Adipocyte (in vitro differentiated cells): ENCODE measurements around the gene CST3.
"Not testable (repeated sequence)": the region's sequence is repeated elsewhere in the genome, so short reads cannot be mapped to it uniquely, and the experiment has no call there.

Source experiments
- DNase-seq: peaks from one replicate; pipeline ENCODE4 v3.0.0-alpha.2; 2015; ENCODE audit warnings: low read depth
- H3K27me3 ChIP-seq: replicated peaks from 2 replicates; pipeline ENCODE4 v1.7.0; 2013; ENCODE audit warnings: mild to moderate bottlenecking, low read length, moderate library complexity; ENCODE audit not compliant: control insufficient read depth, insufficient read depth
- H3K36me3 ChIP-seq: 2 replicates; pipeline ENCODE4 v1.7.0; 2013; ENCODE audit warnings: low read length, mild to moderate bottlenecking, moderate library complexity; ENCODE audit not compliant: control insufficient read depth, insufficient read depth, severe bottlenecking
- H3K4me1 ChIP-seq: 2 replicates; pipeline ENCODE4 v1.7.0; 2013; ENCODE audit warnings: mild to moderate bottlenecking, low read length, moderate library complexity; ENCODE audit not compliant: control insufficient read depth, insufficient read depth
- H3K4me3 ChIP-seq: 2 replicates; pipeline ENCODE4 v1.7.0; 2013; ENCODE audit warnings: mild to moderate bottlenecking, low read length, moderate library complexity
- H3K9ac ChIP-seq: 2 replicates; pipeline ENCODE4 v1.7.0; 2013; ENCODE audit warnings: mild to moderate bottlenecking, low read length, moderate library complexity
- H3K9me3 ChIP-seq: 2 replicates; pipeline ENCODE4 v1.7.0; 2013; ENCODE audit warnings: mild to moderate bottlenecking, low read length, moderate library complexity; ENCODE audit not compliant: control insufficient read depth

The CST3 gene

GRCh38 chr20:23661002-23661429 is 23.3 kb upstream of the CST3 start:
- no peak overlapping the region for H3K4me3 ChIP-seq
- no peak for DNase-seq
- no peak overlapping the region for H3K9ac ChIP-seq
- H3K27me3 ChIP-seq = no peaks in the 10 kb centered on the region
- no peaks in the 10 kb centered on the region for H3K36me3 ChIP-seq
- H3K4me1 ChIP-seq = peaks cover 17% of the 10 kb centered on the region
- no peaks in the 10 kb centered on the region for H3K9me3 ChIP-seq

- H3K9ac ChIP-seq = peak overlapping the region; percentile 17
- H3K27me3 ChIP-seq = no peaks in the 10 kb centered on the region
- DNase-seq = peak; percentile 68
- H3K9me3 ChIP-seq = no peaks in the 10 kb centered on the region
- H3K4me3 ChIP-seq = peak overlapping the region; percentile 26
- no peaks in the 10 kb centered on the region for H3K36me3 ChIP-seq
- H3K4me1 ChIP-seq = peaks cover 25% of the 10 kb centered on the region
Measured at GRCh38 chr20:23659989-23660837, 22.5 kb upstream of the CST3 start.

GRCh38 chr20:23659610-23659988 is 21.8 kb upstream of the CST3 start:
- H3K27me3 ChIP-seq, H3K36me3 ChIP-seq, H3K4me3 ChIP-seq, H3K9me3 ChIP-seq, DNase-seq, H3K9ac ChIP-seq: not testable (repeated sequence)
- H3K4me1 ChIP-seq = peaks cover 31% of the 10 kb centered on the region

- H3K9me3 ChIP-seq = no peaks in the 10 kb centered on the region
- no peak overlapping the region for H3K4me3 ChIP-seq
- no peaks in the 10 kb centered on the region for H3K36me3 ChIP-seq
- peaks cover 31% of the 10 kb centered on the region for H3K4me1 ChIP-seq
- H3K9ac ChIP-seq = no peak overlapping the region
- no peak for DNase-seq
- no peaks in the 10 kb centered on the region for H3K27me3 ChIP-seq
Measured at GRCh38 chr20:23658989-23659609, 21.3 kb upstream of the CST3 start.

- Histone ChIP-seq H3K4me1 (peaks cover 31% of the 10 kb centered on the region), H3K4me3 (no peak overlapping the region), H3K36me3 (no peaks in the 10 kb centered on the region), H3K27me3 (no peaks in the 10 kb centered on the region), H3K9me3 (no peaks in the 10 kb centered on the region), H3K9ac (no peak overlapping the region)
- DNase-seq = no peak
Measured at GRCh38 chr20:23658336-23658735, 20.6 kb upstream of the CST3 start.

- no peak for DNase-seq
- H3K4me1 ChIP-seq = peaks cover 31% of the 10 kb centered on the region
- H3K9me3 ChIP-seq = no peaks in the 10 kb centered on the region
- H3K4me3 ChIP-seq = no peak overlapping the region
- H3K9ac ChIP-seq = no peak overlapping the region
- H3K27me3 ChIP-seq = no peaks in the 10 kb centered on the region
- H3K36me3 ChIP-seq = no peaks in the 10 kb centered on the region
Measured at GRCh38 chr20:23657202-23657601, 19.4 kb upstream of the CST3 start.

GRCh38 chr20:23656372-23656771 is 18.6 kb upstream of the CST3 start:
- no peaks in the 10 kb centered on the region for H3K9me3 ChIP-seq
- DNase-seq = no peak
- no peaks in the 10 kb centered on the region for H3K36me3 ChIP-seq
- no peaks in the 10 kb centered on the region for H3K27me3 ChIP-seq
- peaks cover 31% of the 10 kb centered on the region for H3K4me1 ChIP-seq
- H3K9ac ChIP-seq = no peak overlapping the region
- H3K4me3 ChIP-seq = no peak overlapping the region

GRCh38 chr20:23655491-23656211 is 17.9 kb upstream of the CST3 start:
- no peaks in the 10 kb centered on the region for H3K9me3 ChIP-seq
- H3K9ac ChIP-seq = peak overlapping the region; percentile 16
- H3K27me3 ChIP-seq = no peaks in the 10 kb centered on the region
- H3K4me1 ChIP-seq = peaks cover 28% of the 10 kb centered on the region
- H3K36me3 ChIP-seq = no peaks in the 10 kb centered on the region
- no peak overlapping the region for H3K4me3 ChIP-seq
- DNase-seq = peak; percentile 48

- Histone ChIP-seq H3K4me1 (peaks cover 19% of the 10 kb centered on the region), H3K4me3 (no peak overlapping the region), H3K27me3 (no peaks in the 10 kb centered on the region), H3K9me3 (no peaks in the 10 kb centered on the region), H3K36me3 (no peaks in the 10 kb centered on the region), H3K9ac (peak overlapping the region; percentile 5)
- no peak for DNase-seq
Measured at GRCh38 chr20:23654717-23655116, 17.0 kb upstream of the CST3 start.

GRCh38 chr20:23654000-23654399 is 16.2 kb upstream of the CST3 start:
- Histone ChIP-seq H3K9me3 (no peaks in the 10 kb centered on the region), H3K9ac (no peak overlapping the region), H3K36me3 (no peaks in the 10 kb centered on the region), H3K4me1 (peaks cover 19% of the 10 kb centered on the region), H3K27me3 (no peaks in the 10 kb centered on the region), H3K4me3 (no peak overlapping the region)
- no peak for DNase-seq

GRCh38 chr20:23653400-23653938 is 15.7 kb upstream of the CST3 start:
- Histone ChIP-seq H3K9me3 (no peaks in the 10 kb centered on the region), H3K9ac (no peak overlapping the region), H3K4me1 (peaks cover 19% of the 10 kb centered on the region), H3K4me3 (no peak overlapping the region), H3K27me3 (no peaks in the 10 kb centered on the region), H3K36me3 (no peaks in the 10 kb centered on the region)
- DNase-seq = no peak
